ENCODE data around the gene HLX.
A peak's percentile ranks its signal among the peaks of the same experiment; 100 is the strongest.

The HLX gene

DNA sequence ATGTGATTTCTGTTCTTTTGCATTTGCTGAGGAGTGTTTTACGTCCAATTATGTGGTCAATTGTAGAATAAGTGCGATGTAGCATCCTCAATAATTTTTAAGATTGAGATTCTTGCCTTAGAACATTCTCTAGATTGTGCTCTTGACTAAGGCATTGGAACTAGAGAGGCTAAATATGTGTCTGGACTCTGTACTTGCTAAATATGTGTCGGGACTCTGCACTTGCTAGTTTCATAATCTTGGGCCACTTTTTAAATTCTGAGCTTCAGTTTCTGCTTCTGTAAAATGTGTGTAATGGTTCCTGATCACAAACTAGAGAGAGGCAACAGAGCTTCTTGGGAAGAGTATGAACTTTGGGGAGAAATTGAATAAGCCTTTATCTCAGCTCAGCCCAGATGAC is 21.6 kb downstream of the HLX start:
- DNase-seq, result no peak

DNA sequence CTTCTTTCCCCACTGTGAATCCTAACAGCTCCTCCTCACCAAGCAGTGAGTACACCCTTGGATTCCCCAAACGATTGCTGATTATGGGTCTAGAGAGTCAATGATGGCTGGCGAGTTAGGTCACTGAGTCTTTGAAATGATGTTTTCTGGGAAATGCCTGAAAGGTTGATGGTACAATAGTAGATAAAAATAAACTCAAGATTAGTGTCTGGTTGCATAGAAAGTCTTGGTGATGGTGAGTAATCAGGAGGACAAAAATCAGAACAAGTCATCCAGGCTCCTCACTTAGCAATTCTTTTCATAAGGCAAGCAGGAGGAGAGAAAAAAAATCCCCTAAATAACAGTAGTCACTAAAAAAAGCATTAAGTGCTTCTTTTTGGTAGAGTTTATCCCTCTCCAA is 22.6 kb downstream of the HLX start:
- DNase-seq, result no peak

DNA sequence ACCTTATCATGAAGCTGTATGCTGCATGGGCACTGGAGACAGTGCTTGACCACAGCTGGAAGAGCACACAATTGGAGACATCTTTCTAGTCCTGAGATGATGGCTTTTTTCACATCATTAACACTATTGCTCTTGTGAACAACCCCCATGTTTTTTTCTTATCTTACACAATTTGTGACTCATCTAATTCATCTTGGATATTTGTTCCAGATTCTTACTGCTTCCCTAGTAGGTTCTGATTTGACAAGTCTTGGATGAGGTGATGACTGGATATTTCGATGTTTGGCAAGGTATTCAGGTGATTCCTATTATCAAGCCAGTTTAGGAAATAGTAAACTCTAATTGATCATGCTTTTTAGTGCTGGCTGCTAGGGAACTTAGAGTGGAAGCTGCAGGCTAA is 23.7 kb downstream of the HLX start:
- DNase-seq, result no peak

DNA sequence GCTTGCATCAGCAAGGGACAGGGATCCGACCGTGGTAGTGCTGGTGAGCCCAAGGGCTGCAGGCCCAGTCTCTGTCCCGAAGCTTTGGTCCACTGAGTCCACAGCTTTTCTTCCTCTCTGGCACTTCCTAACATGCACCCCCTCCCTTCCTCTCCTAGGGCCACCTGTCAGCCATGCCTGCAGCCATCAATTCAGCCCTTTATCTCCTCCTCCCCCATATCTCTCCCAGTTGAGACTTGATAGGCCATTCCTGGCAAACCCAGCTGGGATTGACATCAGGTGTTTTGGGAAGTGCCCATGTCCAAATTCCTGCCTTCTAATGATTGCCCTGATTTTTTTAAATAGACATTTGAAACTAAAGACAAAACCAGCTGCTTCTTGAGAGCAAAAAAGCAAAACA is 25.6 kb downstream of the HLX start:
- no peak for DNase-seq

DNA sequence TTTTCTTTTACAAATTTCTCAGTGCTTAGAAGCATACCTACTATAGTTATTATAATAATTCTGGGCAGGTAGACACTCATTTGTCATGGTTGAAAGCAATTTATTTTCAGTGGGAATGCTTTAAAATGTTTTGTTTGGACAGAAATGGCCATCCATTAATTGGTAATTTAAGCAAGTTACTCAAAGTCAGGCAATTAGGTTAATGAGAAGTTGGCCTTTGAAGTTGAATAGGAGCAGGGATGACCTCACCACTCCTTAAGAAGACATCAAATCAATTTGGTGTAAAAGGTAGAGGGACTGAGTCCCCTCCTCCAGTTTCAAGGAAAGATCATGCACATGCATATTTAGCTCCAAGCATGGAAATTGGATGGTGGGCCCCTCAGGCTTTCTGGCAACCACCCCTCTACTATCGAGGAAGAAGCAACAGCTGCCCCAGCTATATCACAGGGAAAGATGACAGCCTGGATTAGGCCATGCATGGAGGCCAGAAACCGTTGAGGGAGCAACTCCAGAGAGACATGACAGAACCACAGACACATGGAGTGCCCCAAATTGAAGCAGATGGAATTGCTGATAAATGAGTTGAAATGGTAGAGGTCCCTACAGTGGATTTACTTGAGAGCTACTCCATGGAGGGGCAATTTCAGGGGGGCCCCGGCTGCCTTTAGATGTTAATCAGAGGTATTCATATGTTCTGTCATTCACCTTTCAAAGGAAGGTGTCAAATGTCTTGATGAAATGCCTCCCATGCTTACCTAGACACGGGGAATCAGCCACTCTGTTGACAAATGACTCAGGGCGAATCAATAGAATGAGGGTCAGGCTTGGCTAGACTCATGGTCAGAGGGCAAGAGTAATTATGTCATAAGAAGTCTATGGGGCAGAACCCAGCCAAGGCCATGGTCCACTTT is 26.7 kb downstream of the HLX start:
- DNase-seq, result no peak

DNA sequence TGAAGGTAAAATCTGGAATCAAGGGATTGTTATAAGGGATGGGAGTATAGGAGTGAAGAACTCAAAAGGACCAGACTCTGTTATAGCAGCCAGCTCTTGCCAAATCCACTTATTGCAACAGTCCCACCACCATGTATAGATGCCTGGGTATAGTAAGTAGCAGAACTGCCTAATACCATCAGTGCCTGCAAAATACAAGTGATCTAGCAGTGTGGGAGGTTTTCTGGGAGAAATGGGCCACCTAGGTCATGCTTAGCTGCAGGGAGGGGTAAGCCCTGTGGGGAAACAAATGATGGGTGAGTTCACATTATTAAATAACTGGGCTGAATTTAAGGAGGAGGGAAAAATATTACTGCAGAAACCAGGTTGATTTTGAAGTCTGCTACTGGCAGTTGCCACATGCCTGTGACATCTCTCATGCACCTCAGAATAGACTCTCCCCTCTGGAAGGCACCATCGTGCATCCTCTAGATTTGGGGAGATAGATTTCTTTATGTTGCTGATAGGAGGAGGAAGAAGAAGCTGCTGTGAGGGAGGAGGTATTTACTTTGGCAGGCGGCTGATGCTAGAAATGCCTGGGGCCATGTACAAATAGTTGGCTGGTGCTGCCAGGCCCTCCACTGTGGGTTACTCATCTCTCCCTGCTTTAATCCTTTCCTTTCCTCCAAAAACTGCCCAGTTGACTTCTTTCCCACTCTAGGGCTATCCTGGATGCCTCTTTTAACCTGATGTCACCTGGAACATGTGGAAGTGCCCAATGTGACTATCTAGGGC is 27.5 kb downstream of the HLX start:
- DNase-seq, result no peak

DNA sequence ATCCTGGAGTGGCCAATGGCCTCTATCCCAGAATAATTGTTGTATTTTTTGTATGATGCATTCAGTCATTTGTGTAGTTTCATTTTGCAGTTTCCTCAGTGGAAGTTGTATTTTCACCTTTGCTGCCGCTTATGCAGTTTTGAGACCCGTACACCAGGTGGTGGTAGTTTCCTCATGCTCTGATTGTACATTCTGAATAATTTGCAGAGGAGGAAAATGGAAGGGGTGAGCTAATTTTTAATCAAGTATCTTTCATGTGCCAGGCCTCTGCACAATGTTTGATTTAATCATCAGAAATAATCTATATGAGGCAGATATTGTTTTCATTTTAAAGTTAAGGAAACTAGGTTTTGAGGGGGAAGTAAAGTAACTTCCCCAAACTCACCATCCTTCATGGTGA is 29.5 kb downstream of the HLX start:
- peak; percentile 39 for DNase-seq

DNA sequence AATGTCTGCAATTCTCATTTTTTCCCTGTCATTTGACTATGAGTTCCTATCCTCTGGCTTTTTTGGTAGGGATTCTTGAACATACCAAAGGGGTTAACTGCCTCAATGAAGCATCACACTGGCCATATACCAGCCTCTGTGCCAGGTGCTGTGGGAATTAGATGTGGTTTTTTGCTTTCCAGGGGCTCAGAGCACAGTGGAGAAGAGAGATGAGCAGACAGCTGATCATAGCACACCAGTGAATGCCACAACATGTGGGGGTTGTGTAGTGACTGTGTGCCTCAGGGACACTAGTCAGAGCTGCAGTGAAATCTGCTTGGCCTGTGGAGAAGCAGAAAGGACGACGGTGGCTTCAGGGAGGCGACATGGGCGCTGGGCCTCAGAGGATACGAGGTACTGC is 30.8 kb downstream of the HLX start:
- no peak for DNase-seq

DNA sequence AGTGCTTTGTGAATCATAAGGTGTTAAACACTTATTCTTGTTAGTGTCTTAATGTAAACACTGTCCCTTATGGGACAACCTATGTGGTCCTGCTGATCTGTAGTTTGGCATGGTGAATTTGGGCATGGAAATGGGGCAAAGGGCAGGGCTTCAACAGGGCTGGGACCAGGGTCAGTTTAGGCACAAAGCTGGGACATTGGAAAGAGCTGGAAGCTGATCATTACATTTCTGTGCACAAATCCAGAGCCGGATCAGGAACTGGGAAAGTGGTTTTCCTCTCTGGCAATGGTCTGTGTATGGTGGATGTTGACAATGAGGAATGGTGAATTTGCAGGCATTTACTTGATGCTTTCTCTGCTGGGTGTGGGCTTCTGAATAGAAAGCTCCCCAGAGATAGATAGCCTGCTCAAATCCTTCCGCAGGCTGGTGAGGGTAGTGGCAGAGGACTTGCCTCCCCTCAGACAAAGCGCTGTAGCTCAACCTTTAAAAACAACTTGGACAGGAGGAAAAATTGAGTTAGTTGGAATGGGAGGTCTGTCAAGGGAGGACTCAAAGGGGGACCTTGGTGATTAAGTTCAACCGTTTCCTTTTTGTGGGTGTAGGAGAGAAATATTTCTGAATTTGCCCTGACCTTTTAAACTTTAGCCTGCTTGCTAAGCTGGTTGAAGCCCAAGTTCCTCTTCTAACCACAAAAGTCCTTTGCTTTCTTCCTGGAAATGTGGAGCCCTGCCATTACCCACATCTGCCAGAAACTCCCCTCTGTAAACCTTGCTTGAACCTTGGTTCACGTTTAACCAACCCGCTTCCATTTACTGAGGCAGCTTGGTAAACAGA is 35.3 kb downstream of the HLX start:
- DNase-seq, result peak; percentile 32

DNA sequence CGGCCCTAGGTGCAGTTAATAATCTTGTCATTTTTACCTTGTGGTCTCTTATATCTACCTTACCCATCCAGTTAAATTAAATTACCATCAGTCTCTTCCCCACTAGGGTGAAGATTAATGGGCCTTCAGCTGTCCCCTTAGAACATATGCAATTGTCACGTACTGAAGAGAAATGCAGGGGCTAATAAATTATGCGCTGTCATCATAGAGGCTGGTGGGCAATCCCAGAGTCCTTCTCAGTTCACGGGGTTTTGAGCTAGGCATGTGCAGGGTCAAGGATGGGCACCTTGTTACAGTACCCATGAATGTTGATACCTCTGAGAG is 35.8 kb downstream of the HLX start:
- no peak for DNase-seq

DNA sequence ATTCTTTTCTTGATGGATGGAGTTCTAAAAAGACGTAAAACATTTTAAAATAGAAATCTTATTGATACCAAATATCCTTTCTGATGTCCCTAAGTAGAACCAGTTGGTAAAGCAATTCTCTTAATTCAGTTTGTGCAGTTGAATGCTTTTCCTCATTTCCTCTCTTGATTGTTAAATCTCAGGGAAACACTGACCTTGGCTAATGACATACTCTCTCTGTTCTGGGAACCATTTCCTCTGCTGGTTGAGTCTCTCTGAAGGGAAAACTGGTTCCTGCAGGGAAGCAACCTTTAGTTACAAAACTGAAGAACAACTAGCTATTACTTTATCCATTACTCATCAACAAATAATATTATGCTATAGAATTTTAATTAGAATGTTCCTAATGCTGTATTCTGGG is 36.7 kb downstream of the HLX start:
- no peak for DNase-seq

DNA sequence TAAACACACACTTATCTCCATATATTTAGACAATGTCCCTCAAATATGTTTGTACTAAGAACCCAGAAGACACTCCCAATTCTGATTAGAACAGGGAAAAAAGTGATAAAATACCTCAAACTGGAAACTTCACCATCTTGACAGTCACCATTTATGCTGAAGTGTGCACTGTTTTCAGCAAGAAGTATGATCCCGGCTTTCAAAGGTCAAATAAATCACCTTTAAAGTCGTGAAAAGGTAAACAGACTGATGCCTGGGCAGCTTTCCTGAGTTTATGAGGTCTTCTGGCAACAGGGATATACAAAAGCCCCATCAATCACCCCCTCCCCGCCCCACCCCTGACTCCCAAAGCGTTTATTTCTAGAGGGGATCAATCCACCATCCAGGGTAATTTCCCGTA is 37.9 kb downstream of the HLX start:
- no peak for DNase-seq

DNA sequence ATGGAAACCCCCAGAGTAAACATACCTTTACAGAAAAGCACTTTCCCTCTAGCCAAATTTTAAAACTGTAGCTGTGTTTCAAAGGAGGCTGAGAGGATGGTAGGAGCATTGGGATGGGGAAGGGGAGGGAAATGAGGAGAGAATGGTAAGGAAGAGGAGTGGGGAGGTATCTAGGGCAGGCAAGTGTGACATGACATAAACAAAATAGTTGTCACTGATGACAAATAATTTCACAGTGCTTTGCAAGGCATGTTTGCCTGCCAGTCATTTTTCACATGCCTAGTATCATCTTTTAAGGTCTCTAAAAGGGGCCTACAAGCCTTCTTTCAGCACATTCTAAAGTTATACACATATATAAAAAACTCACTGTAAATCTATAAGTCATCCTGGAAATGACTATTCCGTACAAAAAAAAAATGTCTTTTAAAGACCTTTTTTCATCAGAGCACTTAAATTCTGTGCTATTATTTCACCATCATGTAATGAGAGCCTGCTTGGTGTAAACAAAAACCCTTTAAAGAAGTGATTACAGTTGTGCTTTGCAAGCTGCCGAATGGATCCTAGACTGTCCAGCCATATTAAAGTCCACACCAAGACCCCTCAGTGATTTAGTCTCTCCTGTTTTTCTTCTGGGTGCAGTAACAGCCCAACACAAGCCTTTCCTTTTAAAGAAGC is 38.4 kb downstream of the HLX start:
- DNase-seq, result no peak

DNA sequence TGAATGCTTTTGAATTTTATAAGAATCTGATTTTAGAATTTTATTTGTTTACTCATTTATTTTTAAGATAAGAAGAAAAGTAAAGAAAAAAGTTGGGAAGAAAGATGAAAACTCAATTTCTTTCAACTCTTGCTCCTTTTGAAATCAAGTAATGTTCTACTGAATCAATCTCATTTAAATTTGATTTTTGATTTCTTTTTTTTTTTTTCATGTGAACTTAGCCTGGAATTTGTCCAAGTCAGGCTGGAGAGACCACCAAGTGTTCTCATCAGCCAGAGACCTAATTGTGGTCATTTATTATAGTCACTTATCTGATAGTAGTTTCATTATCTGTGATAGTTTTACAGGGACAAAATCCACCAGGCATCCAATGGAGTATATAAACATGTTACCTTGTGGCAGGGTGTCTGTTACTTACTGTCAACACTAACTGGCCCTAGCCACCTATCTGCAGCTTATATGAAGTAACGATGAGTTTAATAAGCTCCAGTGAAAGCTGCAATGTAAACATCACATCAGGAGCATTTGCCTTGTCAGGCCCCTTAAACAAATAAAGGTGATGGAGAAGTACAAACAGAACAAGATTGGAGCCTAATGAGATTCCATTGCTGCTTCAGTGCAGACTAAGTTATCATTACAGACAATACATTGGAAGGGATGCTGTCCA is 39.2 kb downstream of the HLX start:
- DNase-seq, result no peak

DNA sequence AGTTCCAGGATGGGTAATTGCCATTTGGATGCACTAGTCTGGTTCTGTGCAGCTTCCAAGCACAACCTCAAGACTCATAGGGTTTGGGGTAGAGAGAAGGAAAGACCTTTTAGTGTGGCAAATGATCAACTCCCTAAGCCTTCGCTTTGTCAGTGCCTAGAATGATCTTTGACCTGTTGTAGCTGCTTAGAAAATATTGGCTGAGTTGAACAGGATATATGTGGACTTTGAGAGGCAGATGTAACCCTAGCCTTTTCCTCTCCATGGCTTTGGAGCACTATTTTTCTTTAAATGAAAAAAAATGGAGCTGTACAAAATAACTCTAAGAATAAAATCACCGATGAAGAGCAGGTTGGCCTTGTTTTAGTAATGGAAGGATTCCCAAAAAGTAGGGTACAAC is 41.7 kb downstream of the HLX start:
- no peak for DNase-seq

DNA sequence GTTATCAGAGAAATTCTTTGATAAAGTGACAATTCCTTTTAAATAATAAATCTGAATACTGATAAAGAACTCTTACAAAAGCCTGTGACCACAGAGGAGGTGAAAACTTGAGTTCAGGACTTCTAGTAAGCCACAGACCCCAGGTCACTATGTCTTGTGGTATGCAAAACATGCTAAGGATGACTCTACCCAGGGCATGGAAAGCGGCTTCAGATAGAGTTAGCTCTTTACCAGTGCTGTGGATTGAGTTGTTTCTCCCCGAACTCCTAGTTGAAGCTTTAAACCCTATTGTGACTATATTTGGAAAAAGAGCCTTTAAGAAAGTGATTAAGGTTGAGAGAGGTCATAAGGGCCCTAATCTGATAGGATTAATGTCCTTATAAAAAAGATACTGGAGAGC is 42.3 kb downstream of the HLX start:
- no peak for DNase-seq

DNA sequence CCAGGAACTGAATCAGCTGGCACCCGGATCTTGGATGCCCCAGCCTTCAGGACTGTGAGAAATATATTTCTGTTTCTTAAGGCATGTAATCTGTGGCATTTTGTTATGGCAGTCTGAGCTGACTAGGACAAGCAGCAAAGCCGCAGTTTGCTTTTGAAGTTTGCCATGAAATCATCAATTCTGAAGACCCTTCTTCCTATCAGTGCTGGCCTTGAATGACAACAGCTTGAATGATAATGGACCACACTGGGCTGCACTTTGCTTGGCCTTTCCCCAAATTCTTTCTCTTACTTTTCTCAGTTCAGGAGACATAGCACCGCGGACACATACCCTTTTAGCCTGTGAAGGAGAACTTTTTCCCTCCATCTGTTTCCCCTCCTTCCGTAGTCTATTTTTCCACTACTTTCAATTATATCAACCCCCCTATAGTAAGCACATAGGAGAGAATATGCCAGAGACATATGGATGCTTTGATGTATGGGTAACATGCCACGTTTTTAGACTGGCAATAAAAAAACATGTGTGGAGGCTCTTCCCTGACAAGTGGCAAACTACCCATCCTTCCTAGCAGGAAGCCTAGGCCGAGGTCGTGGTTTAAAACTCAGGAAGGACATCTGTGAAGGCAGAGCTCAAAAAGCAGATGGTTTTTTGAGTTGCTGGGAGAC is 42.9 kb downstream of the HLX start:
- DNase-seq, result no peak

DNA sequence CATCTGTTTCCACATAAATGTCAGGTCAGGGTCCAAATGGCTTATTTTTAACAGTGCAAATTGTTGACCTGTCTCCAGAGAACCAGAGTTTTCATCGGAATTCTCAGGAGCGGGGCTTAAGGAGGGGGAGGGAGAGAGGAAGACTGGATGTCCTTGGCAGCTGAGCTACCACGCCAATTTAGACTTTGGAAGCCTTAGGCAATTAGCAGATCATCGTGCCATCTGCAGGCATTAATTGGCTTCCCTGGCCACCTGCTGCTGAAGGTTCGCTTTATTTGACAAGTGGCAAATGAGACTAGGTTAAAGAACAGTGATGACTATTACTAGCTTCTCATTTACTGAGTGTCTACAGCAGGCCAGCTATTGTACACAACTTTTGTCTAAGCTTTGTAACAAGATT is 43.7 kb downstream of the HLX start:
- no peak for DNase-seq

DNA sequence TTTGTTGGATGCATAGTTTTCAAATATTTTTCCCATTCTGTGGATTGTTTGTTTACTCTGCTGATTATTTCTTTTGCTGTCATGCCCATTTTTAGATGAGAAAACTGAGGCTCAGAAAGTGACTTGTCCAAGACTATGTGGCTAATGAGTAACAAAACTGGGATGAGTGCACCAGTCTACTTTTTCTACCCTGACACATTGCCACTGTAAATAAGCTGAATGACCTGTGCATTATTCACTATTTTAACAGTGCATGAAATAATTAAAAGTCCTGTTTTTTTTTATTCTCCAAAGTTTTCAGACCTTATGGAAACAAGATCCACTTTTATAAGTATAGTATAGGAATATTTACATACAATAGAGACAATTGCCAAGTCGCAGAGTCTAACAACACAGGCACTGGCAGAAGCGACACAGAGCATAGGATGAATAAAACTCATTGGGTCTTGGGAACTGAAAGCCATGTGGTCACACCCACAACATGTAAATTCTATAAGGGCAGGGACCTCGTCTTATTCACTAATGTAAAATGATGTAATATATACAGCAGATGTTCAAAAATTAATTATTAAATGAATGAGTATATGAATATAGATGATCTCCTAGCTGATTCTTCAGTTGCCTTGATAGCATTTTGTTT is 45.2 kb downstream of the HLX start:
- DNase-seq, result no peak

DNA sequence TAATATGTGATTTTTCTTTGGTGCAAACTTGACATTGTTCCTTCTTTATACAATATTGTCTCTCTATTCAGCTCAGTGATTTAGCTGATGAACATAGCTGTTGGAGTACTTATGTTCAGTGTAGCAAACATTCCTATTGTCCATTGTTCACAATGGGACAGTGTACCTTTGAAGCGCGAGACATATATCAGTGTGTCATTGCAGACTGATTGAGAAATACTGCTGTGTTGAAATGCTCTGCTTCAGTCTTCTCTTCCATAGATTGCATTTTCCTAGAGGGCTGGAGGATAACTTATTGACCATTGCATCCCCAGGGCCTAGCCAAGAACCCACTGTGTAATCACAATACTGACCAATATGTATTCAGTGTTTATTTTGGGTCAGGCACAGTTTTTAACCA is 46.5 kb downstream of the HLX start:
- DNase-seq, result peak; percentile 8

DNA sequence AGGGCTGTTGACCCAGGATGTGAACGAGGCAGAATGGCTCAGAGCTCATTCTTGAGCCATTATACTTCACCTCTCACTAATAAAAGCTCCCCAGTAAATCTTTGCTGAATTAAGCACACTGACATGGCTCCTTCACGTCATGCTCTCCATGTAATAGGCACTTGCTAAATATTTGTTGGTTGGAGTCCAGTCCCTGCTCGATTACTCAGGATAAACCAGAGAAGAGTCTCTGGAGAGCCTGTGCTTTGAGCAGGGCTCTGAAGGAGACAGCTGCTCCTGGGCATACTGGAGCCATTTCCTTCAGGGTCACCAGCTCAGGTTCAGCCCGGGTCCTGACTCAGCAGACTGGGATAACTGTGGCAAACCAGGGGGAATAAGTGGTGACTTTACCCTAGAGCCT is 46.9 kb downstream of the HLX start:
- DNase-seq, result no peak

Measured in hematopoietic multipotent progenitor cell treated with erythropoietin and hydrocortisone succinate and interleukin-3 and kit ligand, for 6 days (in vitro differentiated cells).